A673 (cell line): Measurements from ENCODE around the gene RGS6. TPM values are rescaled to one million over a fixed set of nuclear protein-coding genes. Genes with fewer than 3 reads are reported as not detected.

ENCODE experiments used
- BruUV-seq: library from RNA; stranded (reverse); fragments of 400-500 nt; replicated peaks from 2 replicates; lab custom pipeline; 2021; lab: Mats Ljungman, UMichigan
- CTCF ChIA-PET: fragments of 300-600 bp; sonication (Branson Sonifier 250); formaldehyde crosslinking; loops from one replicate; lab custom pipeline; 2022; ENCODE audit warnings: antibody characterized with exemption; lab: Charles Lee
- POLR2A ChIA-PET: fragments of 300-600 bp; sonication (Branson Sonifier 250); formaldehyde crosslinking; loops from one replicate; lab custom pipeline; 2022; ENCODE audit warnings: antibody characterized with exemption; ENCODE audit not compliant: low non-redundant PET; lab: Charles Lee
- DNase-seq: peaks from one replicate; pipeline ENCODE4 v3.0.0-alpha.2; 2015; ENCODE audit warnings: low spot score
- H3K27ac ChIP-seq: fragments of 200-600 bp; sonication (generic); 2 replicates; pipeline ENCODE4 v1.5.1; 2016; ENCODE audit warnings: mixed run types, low read depth, mild to moderate bottlenecking, mixed read lengths, antibody characterized with exemption, low read length; ENCODE audit not compliant: poor library complexity, severe bottlenecking
- H3K27me3 ChIP-seq: fragments of 200-600 bp; sonication (generic); replicated peaks from 2 replicates; pipeline ENCODE4 v1.6.1; 2017; ENCODE audit warnings: mixed run types, low read depth, mild to moderate bottlenecking, mixed read lengths, antibody characterized with exemption, low read length; ENCODE audit not compliant: insufficient read depth, poor library complexity
- H3K36me3 ChIP-seq: fragments of 200-600 bp; sonication (generic); 2 replicates; pipeline ENCODE4 v1.6.1; 2016; ENCODE audit warnings: mixed run types, mild to moderate bottlenecking, mixed read lengths, antibody characterized with exemption, low read length; ENCODE audit not compliant: insufficient read depth, poor library complexity, severe bottlenecking
- H3K4me1 ChIP-seq: fragments of 200-600 bp; sonication (generic); 2 replicates; pipeline ENCODE4 v1.6.1; 2017; ENCODE audit warnings: mixed run types, mild to moderate bottlenecking, mixed read lengths, antibody characterized with exemption, low read length; ENCODE audit not compliant: insufficient read depth, poor library complexity, severe bottlenecking
- H3K4me3 ChIP-seq: fragments of 200-600 bp; sonication (generic); 2 replicates; pipeline ENCODE4 v1.5.1; 2016; ENCODE audit warnings: low read depth, mixed run types, mild to moderate bottlenecking, mixed read lengths, low read length; ENCODE audit not compliant: poor library complexity, severe bottlenecking
- H3K9me3 ChIP-seq: fragments of 200-600 bp; sonication (generic); 2 replicates; pipeline ENCODE4 v1.6.1; 2016; ENCODE audit warnings: mixed run types, low read depth, mild to moderate bottlenecking, mixed read lengths, antibody characterized with exemption, low read length; ENCODE audit not compliant: poor library complexity, severe bottlenecking
- CTCF ChIP-seq: fragments of 300-800, 200-600 bp; sonication (generic); conservative IDR thresholded peaks from 2 replicates; pipeline ENCODE4 v1.5.1; 2017; ENCODE audit warnings: low read depth, mild to moderate bottlenecking, antibody characterized with exemption, low read length, moderate library complexity, mixed read lengths
- EZH2 ChIP-seq: fragments of 200-600 bp; sonication (generic); IDR thresholded peaks from 2 replicates; pipeline ENCODE4 v1.6.1; 2017; ENCODE audit warnings: borderline replicate concordance, low read depth, mild to moderate bottlenecking, mixed read lengths, antibody characterized with exemption, low read length; ENCODE audit not compliant: poor library complexity, severe bottlenecking
- intact Hi-C: fragments of 100-400 bp; cut with micrococcal nuclease; formaldehyde crosslinking; loops from one replicate; pipeline ENCODE4 v1.10.0; 2022; ENCODE audit not compliant: unreplicated experiment
- total RNA-seq: library from RNA; stranded (reverse); gene quantifications from 2 replicates; pipeline ENCODE4 v1.2.3, GENCODE V29; 2021

RGS6 gene
- total RNA-seq, 1 experiment from 2014 or later, result not detected

GRCh38 chr14:72513965-72514659 lies 581.9 kb downstream of the RGS6 start:
- Histone ChIP-seq H3K9me3 (no peaks in the 10 kb centered on the region), H3K4me1 (no peaks in the 10 kb centered on the region), H3K36me3 (no peaks in the 10 kb centered on the region), H3K27me3 (no peaks in the 10 kb centered on the region), H3K27ac (no peak overlapping the region), H3K4me3 (no peak overlapping the region)
- BruUV-seq, result no TSS peak
- intact Hi-C loops, result no loop called here
- POLR2A ChIA-PET, result interaction anchor here (0.6 kb wide), 1 partner anchor 572 kb away, joined by 5 read pairs; no protein-coding TSS in a partner anchor
- TF ChIP-seq EZH2 (no peak), CTCF (peak; percentile 79)
- DNase-seq, result peak; percentile 60
- CTCF ChIA-PET, result interaction anchor here (0.5 to 4.9 kb wide), 12 partner anchors 20 to 708 kb away, joined by 3 to 61 read pairs (median 4); partner anchors contain the start of gene DPF3

- no peaks in the 10 kb centered on the region for H3K27me3 ChIP-seq
- no peak for DNase-seq
- H3K36me3 ChIP-seq, result no peaks in the 10 kb centered on the region
- ChIA-PET CTCF (interaction anchor here (0.5 to 4.9 kb wide), 10 partner anchors 20 to 708 kb away, joined by 3 to 61 read pairs (median 4); partner anchors contain the start of gene DPF3), POLR2A (no interaction called here)
- no peaks in the 10 kb centered on the region for H3K4me1 ChIP-seq
- no peak for TF ChIP-seq CTCF
- TF ChIP-seq EZH2, result no peak
- BruUV-seq, result no TSS peak
- no peak overlapping the region for H3K4me3 ChIP-seq
- no peaks in the 10 kb centered on the region for H3K9me3 ChIP-seq
- H3K27ac ChIP-seq, result no peak overlapping the region
- intact Hi-C loops, result loop anchor here (5.0 kb wide), 1 partner anchor 958 kb away; no protein-coding TSS in a partner anchor
Measured at GRCh38 chr14:72514660-72515025, 582.4 kb downstream of the RGS6 start.

GRCh38 chr14:72515779-72516770 lies 583.8 kb downstream of the RGS6 start:
- POLR2A ChIA-PET, result no interaction called here
- Histone ChIP-seq H3K27ac (no peak overlapping the region), H3K4me3 (no peak overlapping the region), H3K9me3 (no peaks in the 10 kb centered on the region), H3K4me1 (no peaks in the 10 kb centered on the region), H3K27me3 (no peaks in the 10 kb centered on the region), H3K36me3 (no peaks in the 10 kb centered on the region)
- intact Hi-C loops, result loop anchor here (5.0 kb wide), 1 partner anchor 956 kb away; no protein-coding TSS in a partner anchor
- no TSS peak for BruUV-seq
- no peak for TF ChIP-seq CTCF
- no peak for TF ChIP-seq EZH2
- no peak for DNase-seq
- CTCF ChIA-PET, result interaction anchor here (0.6 to 4.9 kb wide), 4 partner anchors 211 to 432 kb away, joined by 6 to 61 read pairs (median 12); no protein-coding TSS in a partner anchor
